GM06990 (cell line): ENCODE results near the gene ATP5PO.

ENCODE experiments used
- DNase-seq: peaks from one replicate; pipeline ENCODE4 v3.0.0-alpha.2; 2011; ENCODE audit not compliant: insufficient read length; ENCODE audit errors: extremely low read depth
- H3K27me3 ChIP-seq: replicated peaks from 2 replicates; pipeline ENCODE4 v1.6.0; 2011; ENCODE audit warnings: low read length; ENCODE audit not compliant: control insufficient read depth, insufficient read depth
- H3K36me3 ChIP-seq: 2 replicates; pipeline ENCODE4 v1.5.1; 2011; ENCODE audit warnings: low read length; ENCODE audit not compliant: control insufficient read depth, insufficient read depth
- H3K4me3 ChIP-seq: replicated peaks from 2 replicates; pipeline ENCODE4 v1.5.1; 2011; ENCODE audit warnings: low read depth, mild to moderate bottlenecking, control low read depth, low read length
- CTCF ChIP-seq: IDR thresholded peaks from 2 replicates; pipeline ENCODE4 v1.5.1; 2011; ENCODE audit warnings: low read length, control low read depth, mild to moderate bottlenecking, inconsistent platforms; ENCODE audit not compliant: insufficient read depth, poor library complexity, severe bottlenecking

ATP5PO gene

GRCh38 chr21:33854604-33855003 lies 61.0 kb downstream of the ATP5PO start:
- no peak for DNase-seq
- Histone ChIP-seq H3K4me3 (no peak overlapping the region), H3K36me3 (no peaks in the 10 kb centered on the region), H3K27me3 (no peaks in the 10 kb centered on the region; the same call in 1 of the 2 replicates)
- no peak for TF ChIP-seq CTCF
